ENCODE results near the gene CAPZA2.
A peak's percentile ranks its signal among the peaks of the same experiment; 100 is the strongest.
"Not testable (repeated sequence)": the region's sequence is repeated elsewhere in the genome, so short reads cannot be mapped to it uniquely, and the experiment has no call there.

Gene CAPZA2

DNA sequence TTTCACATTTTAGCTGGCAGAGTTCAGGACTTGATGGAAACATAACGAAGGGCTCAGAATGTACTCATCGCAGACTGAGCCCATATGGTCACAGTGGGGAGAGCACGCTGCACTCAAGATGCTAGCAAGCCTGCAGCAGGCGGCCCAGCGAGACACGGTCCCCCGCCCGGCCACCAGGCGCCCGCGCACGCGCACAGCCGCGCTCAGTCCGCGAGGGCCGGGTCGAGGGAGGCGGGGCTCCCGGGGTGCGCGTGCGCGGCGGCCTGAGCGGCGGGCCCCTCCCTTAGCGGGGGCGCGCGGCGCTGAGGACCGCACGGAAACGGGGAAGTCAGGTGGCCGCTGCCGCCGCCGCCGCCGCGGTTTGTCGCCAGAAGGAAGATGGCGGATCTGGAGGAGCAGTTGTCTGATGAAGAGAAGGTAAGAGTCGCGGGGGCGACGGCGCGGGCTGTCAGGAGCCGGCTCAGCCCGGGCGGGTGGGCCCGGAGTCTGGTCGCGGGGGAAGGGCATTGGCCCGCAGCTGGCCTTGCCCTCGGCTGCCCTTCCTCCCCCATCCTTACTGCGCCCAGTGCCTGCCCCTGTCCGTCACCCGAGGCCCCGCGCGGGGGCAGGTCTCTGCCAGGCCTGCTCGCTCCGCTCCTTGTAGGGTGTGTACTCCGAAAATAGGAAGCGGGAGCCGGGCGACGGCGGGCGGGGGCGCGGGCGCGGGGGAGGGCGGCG is at the start of gene CAPZA2:
CAPZA2 (plus strand) TSS at position 354 of the 717 bp plus-strand sequence; CDS start at position 379, 25 bp downstream.
- no peak for TF ChIP-seq CTCF (IDR thresholded peaks at IDR 0.05; ENCODE audit: low read depth, low read length)

GRCh38 chr7:116812860-116813259 is 49.5 kb upstream of the CAPZA2 start:
- no peak overlapping the region for H3K4me3 ChIP-seq (ENCODE audit: low read depth, low read length)
- TF ChIP-seq CTCF (IDR thresholded peaks at IDR 0.05; ENCODE audit: low read depth, low read length): no peak

More for the DNA sequence above, at the start of gene CAPZA2:
- peak within 1 kb of the TSS; percentile 93 for H3K4me3 ChIP-seq (ENCODE audit: low read depth, low read length)

- H3K4me3 ChIP-seq (ENCODE audit: low read depth, low read length): not testable (repeated sequence)
These were observed 49.0 kb upstream of the CAPZA2 start for GRCh38 chr7:116813371-116813770.

GRCh38 chr7:116815041-116815440 is 47.3 kb upstream of the CAPZA2 start:
- no peak for TF ChIP-seq CTCF (IDR thresholded peaks at IDR 0.05; ENCODE audit: low read depth, low read length)
- no peak overlapping the region for H3K4me3 ChIP-seq (ENCODE audit: low read depth, low read length)

DNA sequence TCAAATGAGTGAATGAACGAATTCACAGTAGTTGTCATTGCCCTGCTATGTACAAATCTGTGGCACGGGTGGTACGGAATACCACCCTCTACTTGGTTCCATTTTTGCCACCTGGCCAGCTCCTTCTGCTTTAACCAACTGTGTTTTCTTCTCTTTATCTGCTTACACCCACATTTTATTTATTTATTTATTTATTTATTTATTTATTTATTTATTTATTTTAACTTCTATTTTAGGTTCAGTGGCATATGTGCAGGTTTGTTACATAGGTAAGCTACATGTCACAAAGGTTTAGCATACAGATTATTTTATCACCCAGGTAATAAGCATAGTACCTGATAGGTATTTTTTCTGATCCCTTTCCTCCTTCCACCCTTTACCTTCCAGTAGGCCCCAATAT is 42.2 kb upstream of the CAPZA2 start:
- TF ChIP-seq CTCF (IDR thresholded peaks at IDR 0.05; ENCODE audit: low read depth, low read length): no peak

GRCh38 chr7:116821647-116822046 is 40.7 kb upstream of the CAPZA2 start:
- not testable (repeated sequence) for H3K4me3 ChIP-seq (ENCODE audit: low read depth, low read length)

More for the DNA sequence above, 42.2 kb upstream of the CAPZA2 start:
- H3K4me3 ChIP-seq (ENCODE audit: low read depth, low read length): no peak overlapping the region

DNA sequence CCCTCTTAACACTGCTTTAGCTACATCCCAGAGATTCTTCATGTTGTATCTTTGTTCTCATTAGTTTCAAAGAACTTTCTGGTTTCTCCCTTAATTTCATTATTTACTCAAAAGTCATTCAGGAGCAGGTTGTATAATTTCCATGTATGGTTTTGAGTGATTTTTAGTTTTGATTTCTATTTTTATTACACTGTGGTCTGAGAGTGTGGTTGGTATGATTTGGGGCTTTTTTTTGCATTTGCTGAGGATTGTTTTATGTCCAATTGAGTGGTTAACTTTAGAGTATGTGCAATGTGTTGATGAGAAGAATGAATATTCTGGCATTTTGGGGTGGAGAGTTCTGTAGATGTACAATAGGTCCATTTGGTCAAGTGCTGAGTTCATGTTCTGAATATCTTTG is 37.9 kb upstream of the CAPZA2 start:
- TF ChIP-seq CTCF (IDR thresholded peaks at IDR 0.05; ENCODE audit: low read depth, low read length): no peak
- H3K4me3 ChIP-seq (ENCODE audit: low read depth, low read length): no peak overlapping the region

GRCh38 chr7:116828281-116828680 is 34.1 kb upstream of the CAPZA2 start:
- H3K4me3 ChIP-seq (ENCODE audit: low read depth, low read length): no peak overlapping the region
- TF ChIP-seq CTCF (IDR thresholded peaks at IDR 0.05; ENCODE audit: low read depth, low read length): no peak
